ENCODE measurements around the gene CYP3A4.
"Not testable (repeated sequence)": the region's sequence is repeated elsewhere in the genome, so short reads cannot be mapped to it uniquely, and the experiment has no call there.

CYP3A4 gene

GRCh38 chr7:99767662-99768061 lies 16.3 kb downstream of the CYP3A4 start:
- intact Hi-C loops (cut with DNase I) = no loop called here
- no peak for DNase-seq

GRCh38 chr7:99766484-99767099 lies 17.4 kb downstream of the CYP3A4 start:
- intact Hi-C loops (cut with DNase I) = no loop called here

GRCh38 chr7:99764478-99764877 lies 19.5 kb downstream of the CYP3A4 start:
- intact Hi-C loops (cut with DNase I) = no loop called here

More at GRCh38 chr7:99766484-99767099, 17.4 kb downstream of the CYP3A4 start:
- DNase-seq = no peak

GRCh38 chr7:99762680-99763327 lies 21.2 kb downstream of the CYP3A4 start:
- intact Hi-C loops (cut with DNase I) = no loop called here

More at GRCh38 chr7:99764478-99764877, 19.5 kb downstream of the CYP3A4 start:
- no peak for DNase-seq

GRCh38 chr7:99755085-99755484 lies 28.9 kb downstream of the CYP3A4 start:
- intact Hi-C loops (cut with DNase I) = no loop called here
- no peak for DNase-seq

More at GRCh38 chr7:99762680-99763327, 21.2 kb downstream of the CYP3A4 start:
- DNase-seq = no peak

- intact Hi-C loops (cut with DNase I) = no loop called here
- no peak for DNase-seq
These were observed 31.6 kb downstream of the CYP3A4 start for GRCh38 chr7:99752356-99752755.

- intact Hi-C loops (cut with DNase I) = not testable (repeated sequence)
- peak in 7 of 42 donors; percentile 3 to 25 (median 13) for DNase-seq
These were observed 32.5 kb downstream of the CYP3A4 start for GRCh38 chr7:99751322-99752052.

GRCh38 chr7:99748846-99749579 lies 35.0 kb downstream of the CYP3A4 start:
- no peak for DNase-seq
- intact Hi-C loops (cut with DNase I) = no loop called here

GRCh38 chr7:99746915-99747314 lies 37.1 kb downstream of the CYP3A4 start:
- DNase-seq; intact Hi-C loops (cut with DNase I): not testable (repeated sequence)

- intact Hi-C loops (cut with DNase I); DNase-seq: not testable (repeated sequence)
These were observed 38.6 kb downstream of the CYP3A4 start for GRCh38 chr7:99745395-99745794.

GRCh38 chr7:99742737-99743394 lies 41.1 kb downstream of the CYP3A4 start:
- no peak for DNase-seq
- intact Hi-C loops (cut with DNase I) = no loop called here

- no peak for DNase-seq
- intact Hi-C loops (cut with DNase I) = no loop called here
These were observed 42.6 kb downstream of the CYP3A4 start for GRCh38 chr7:99741441-99741795.

- no peak for DNase-seq
- intact Hi-C loops (cut with DNase I) = no loop called here
These were observed 43.2 kb downstream of the CYP3A4 start for GRCh38 chr7:99740573-99741440.

GRCh38 chr7:99739699-99740572 lies 44.0 kb downstream of the CYP3A4 start:
- intact Hi-C loops (cut with DNase I) = no loop called here

GRCh38 chr7:99737726-99738125 lies 46.3 kb downstream of the CYP3A4 start:
- intact Hi-C loops (cut with DNase I) = no loop called here
- no peak for DNase-seq

More at GRCh38 chr7:99739699-99740572, 44.0 kb downstream of the CYP3A4 start:
- no peak for DNase-seq

- DNase-seq; intact Hi-C loops (cut with DNase I): not testable (repeated sequence)
These were observed 47.3 kb downstream of the CYP3A4 start for GRCh38 chr7:99736667-99737066.

GRCh38 chr7:99734987-99735386 lies 49.0 kb downstream of the CYP3A4 start, which contains the start of gene CYP3A7:
Gene CYP3A7, minus strand, starts transcription at chr7:99735196. Its CDS starts 103 bp downstream, at chr7:99735093.
- no peak for DNase-seq
- intact Hi-C loops (cut with DNase I) = no loop called here

Measured in head of caudate nucleus (tissue), 42 donors.